Renal cortex interstitium (tissue), 3 donors: Measurements from ENCODE around the gene SUPT6H. TPM values are rescaled to one million over a fixed set of nuclear protein-coding genes. Genes with fewer than 3 reads are reported as not detected.

ENCODE experiments used
- polyA plus RNA-seq, 3 donors: library from polyadenylated mRNA; unstranded; fragments of 120-200 nt; gene quantifications; one replicate each; pipeline ENCODE4 v1.2.1, GENCODE V29; 2013; ENCODE audit not compliant: insufficient read length in 3 of 3

SUPT6H gene
- polyA plus RNA-seq, 3 donors, result 71.4 to 75.8 (median 72.4) TPM

Other genes with a start within 250 kb of the SUPT6H start
- gene SLC13A2, start 188.6 kb upstream of the SUPT6H start, polyA plus RNA-seq, result 10 to 100 TPM; 12.2 to 16.7 (median 13.3) TPM
- under 1 TPM; 0.49 to 0.92 (median 0.68) TPM for gene FOXN1, start 155.9 kb upstream of the SUPT6H start, polyA plus RNA-seq
- 10 to 100 TPM; 53.8 to 63.2 (median 59.6) TPM for gene UNC119, start 109.6 kb upstream of the SUPT6H start, polyA plus RNA-seq
- 10 to 100 TPM; 94.7 to 98.0 (median 94.9) TPM for gene PIGS, start 90.7 kb upstream of the SUPT6H start, polyA plus RNA-seq
- 10 to 100 TPM; 26.5 to 28.3 (median 27.3) TPM for gene ALDOC, start 85.3 kb upstream of the SUPT6H start, polyA plus RNA-seq
- gene SPAG5, start 63.2 kb upstream of the SUPT6H start, polyA plus RNA-seq, result 10 to 100 TPM; 54.1 to 70.3 (median 68.1) TPM
- 10 to 100 TPM; 12.2 to 31.0 (median 14.7) TPM for gene RSKR, start 48.0 kb upstream of the SUPT6H start, polyA plus RNA-seq
- 100 to 1,000 TPM in 1 of 3 donors, 10 to 100 TPM in 2; 93.5 to 100 (median 94.8) TPM for gene BLTP2, start 17.0 kb upstream of the SUPT6H start, polyA plus RNA-seq
- gene SDF2, start 299 bp upstream of the SUPT6H start, polyA plus RNA-seq, result 10 to 100 TPM; 80.2 to 85.8 (median 81.8) TPM
- 1 to 10 TPM; 5.9 to 8.7 (median 6.6) TPM for gene PROCA1, start 49.7 kb downstream of the SUPT6H start, polyA plus RNA-seq
- gene RAB34, start 55.7 kb downstream of the SUPT6H start, polyA plus RNA-seq, result 100 to 1,000 TPM; 169 to 186 (median 184) TPM
- gene RPL23A, start 57.8 kb downstream of the SUPT6H start, polyA plus RNA-seq, result 100 to 1,000 TPM; 834 to 981 (median 852) TPM
- 10 to 100 TPM; 14.7 to 16.3 (median 16.1) TPM for gene TLCD1, start 64.0 kb downstream of the SUPT6H start, polyA plus RNA-seq
- gene NEK8, start 66.6 kb downstream of the SUPT6H start, polyA plus RNA-seq, result 10 to 100 TPM in 1 of 3 donors, 1 to 10 TPM in 2; 8.3 to 14.5 (median 8.4) TPM
- 100 to 1,000 TPM; 107 to 149 (median 126) TPM for gene TRAF4, start 81.8 kb downstream of the SUPT6H start, polyA plus RNA-seq
- 10 to 100 TPM; 20.8 to 22.0 (median 21.4) TPM for gene FAM222B, start 180.6 kb downstream of the SUPT6H start, polyA plus RNA-seq
- 10 to 100 TPM; 63.6 to 73.8 (median 66.1) TPM for gene ERAL1, start 192.8 kb downstream of the SUPT6H start, polyA plus RNA-seq
- 10 to 100 TPM; 77.6 to 96.1 (median 91.7) TPM for gene FLOT2, start 235.5 kb downstream of the SUPT6H start, polyA plus RNA-seq
- 10 to 100 TPM in 2 of 3 donors, 1 to 10 TPM in 1; 9.7 to 17.9 (median 17.6) TPM for gene DHRS13, start 240.9 kb downstream of the SUPT6H start, polyA plus RNA-seq